Peyer's patch (tissue), 4 donors: ENCODE data around the gene LONP2. TPM values are rescaled to one million over a fixed set of nuclear protein-coding genes. Genes with fewer than 3 reads are reported as not detected.
"Not testable (repeated sequence)": the region's sequence is repeated elsewhere in the genome, so short reads cannot be mapped to it uniquely, and the experiment has no call there.

Source experiments
- DNase-seq, 3 donors: peaks; one replicate each; pipeline ENCODE4 v3.0.0-alpha.2; 2017 to 2019
- H3K27ac ChIP-seq, 4 donors: fragments of 200-600 bp; sonication (generic); one replicate each; pipeline ENCODE4 v1.5.1; 2016 to 2019
- H3K27me3 ChIP-seq, 2 donors: fragments of 200-600 bp; sonication (generic); one replicate each; pipeline ENCODE4 v1.5.1; 2019
- H3K36me3 ChIP-seq, 3 donors: fragments of 200-600 bp; sonication (generic); one replicate each; pipeline ENCODE4 v1.5.1; 2016 to 2019
- H3K4me1 ChIP-seq, 4 donors: fragments of 200-600 bp; sonication (generic); one replicate each; pipeline ENCODE4 v1.5.1; 2016 to 2019
- H3K4me3 ChIP-seq, 4 donors: fragments of 200-600 bp; sonication (generic); 1 replicate in 3 of 4; 2 replicates in 1 of 4; pipeline ENCODE4 v1.5.1; 2016 to 2019; ENCODE audit warnings: mild to moderate bottlenecking in 1 of 4
- H3K9me3 ChIP-seq, 4 donors: fragments of 200-600 bp; sonication (generic); one replicate each; pipeline ENCODE4 v1.5.1; 2016 to 2019; ENCODE audit warnings: mild to moderate bottlenecking in 1 of 4
- POLR2A ChIP-seq, 2 donors: fragments of 450-650 bp; IDR thresholded peaks; one replicate each; pipeline ENCODE4 v1.5.1; 2017; ENCODE audit warnings: antibody characterized with exemption in 2 of 2, mild to moderate bottlenecking in 2 of 2, moderate library complexity in 2 of 2
- total RNA-seq, 4 donors: library from RNA; depleted of rRNA; stranded (reverse); fragments of >200 nt; gene quantifications; one replicate each; pipeline ENCODE4 v1.1.0, GENCODE V29; 2016
- TF ChIP-seq, protein P1 (sequence below), 6 experiments: fragments of 450-650 bp in 4 of 6; fragments of 200-600 bp in 2 of 6; sonication (generic) in 1 of 6; IDR thresholded peaks; one replicate each; pipeline ENCODE4 v1.5.1; 2017 to 2019; ENCODE audit warnings: antibody characterized with exemption in 6 of 6, mild to moderate bottlenecking in 3 of 6, moderate library complexity in 1 of 6

LONP2 gene
- total RNA-seq, 4 donors from 2014 or later: 56.7 to 104 (median 70.7) TPM

DNA sequence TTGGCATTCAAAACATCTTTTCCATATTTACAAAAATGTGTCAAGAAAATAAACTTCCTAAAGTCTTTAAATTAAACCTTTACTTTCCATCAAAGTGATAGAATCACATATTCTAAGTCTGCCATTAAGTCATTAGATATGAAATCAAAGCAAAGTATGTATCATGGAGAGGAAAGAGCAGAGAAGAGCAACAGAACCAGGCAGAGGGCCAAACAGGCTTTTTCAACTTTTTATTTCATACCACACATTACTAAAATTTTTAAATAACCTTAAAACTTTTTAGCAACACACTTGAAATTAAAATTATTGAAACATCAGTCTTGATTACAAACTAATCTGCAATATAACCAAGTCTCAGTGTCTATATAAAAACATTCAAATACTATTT is 127.3 kb downstream of the LONP2 start:
- Histone ChIP-seq H3K4me3 (no peak overlapping the region), H3K36me3 (no peaks in the 10 kb centered on the region), H3K27ac (no peak overlapping the region), H3K27me3 (no peaks in the 10 kb centered on the region), H3K4me1 (peaks cover 0 to 30% (median 4%) of the 10 kb centered on the region in 4 donors), H3K9me3 (no peaks in the 10 kb centered on the region)
- no peak for DNase-seq
- TF ChIP-seq POLR2A (IDR thresholded peaks at IDR 0.05): no peak
- TF ChIP-seq, protein P1, sequence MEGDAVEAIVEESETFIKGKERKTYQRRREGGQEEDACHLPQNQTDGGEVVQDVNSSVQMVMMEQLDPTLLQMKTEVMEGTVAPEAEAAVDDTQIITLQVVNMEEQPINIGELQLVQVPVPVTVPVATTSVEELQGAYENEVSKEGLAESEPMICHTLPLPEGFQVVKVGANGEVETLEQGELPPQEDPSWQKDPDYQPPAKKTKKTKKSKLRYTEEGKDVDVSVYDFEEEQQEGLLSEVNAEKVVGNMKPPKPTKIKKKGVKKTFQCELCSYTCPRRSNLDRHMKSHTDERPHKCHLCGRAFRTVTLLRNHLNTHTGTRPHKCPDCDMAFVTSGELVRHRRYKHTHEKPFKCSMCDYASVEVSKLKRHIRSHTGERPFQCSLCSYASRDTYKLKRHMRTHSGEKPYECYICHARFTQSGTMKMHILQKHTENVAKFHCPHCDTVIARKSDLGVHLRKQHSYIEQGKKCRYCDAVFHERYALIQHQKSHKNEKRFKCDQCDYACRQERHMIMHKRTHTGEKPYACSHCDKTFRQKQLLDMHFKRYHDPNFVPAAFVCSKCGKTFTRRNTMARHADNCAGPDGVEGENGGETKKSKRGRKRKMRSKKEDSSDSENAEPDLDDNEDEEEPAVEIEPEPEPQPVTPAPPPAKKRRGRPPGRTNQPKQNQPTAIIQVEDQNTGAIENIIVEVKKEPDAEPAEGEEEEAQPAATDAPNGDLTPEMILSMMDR (IDR thresholded peaks at IDR 0.05): no peak

DNA sequence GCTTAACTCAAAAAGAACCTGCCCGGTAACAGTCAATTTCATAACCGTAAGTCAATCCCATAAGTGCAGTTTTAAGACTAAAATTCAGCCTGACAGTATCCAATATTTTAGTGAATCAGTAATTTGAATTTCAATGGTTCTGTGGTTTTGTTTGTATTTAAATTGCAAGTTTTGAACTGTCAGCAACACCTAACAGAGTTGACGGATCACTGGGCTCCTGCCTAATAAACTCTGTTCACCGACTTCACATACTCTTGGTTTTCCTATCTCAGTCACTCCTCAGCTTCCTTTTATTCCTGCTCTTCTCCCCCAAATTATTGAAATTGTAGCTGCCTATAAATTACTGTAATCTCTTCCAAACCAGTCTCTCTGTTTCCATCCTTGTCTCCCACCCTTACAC is 128.6 kb downstream of the LONP2 start:
- Histone ChIP-seq H3K36me3 (no peaks in the 10 kb centered on the region), H3K27me3 (no peaks in the 10 kb centered on the region), H3K4me1 (peaks cover 0 to 18% (median 0%) of the 10 kb centered on the region in 4 donors), H3K27ac (no peak overlapping the region), H3K9me3 (no peaks in the 10 kb centered on the region), H3K4me3 (no peak overlapping the region)
- TF ChIP-seq POLR2A (IDR thresholded peaks at IDR 0.05): no peak
- TF ChIP-seq, protein P1 (IDR thresholded peaks at IDR 0.05): no peak
- DNase-seq: no peak

GRCh38 chr16:48373258-48374029 is 129.3 kb downstream of the LONP2 start:
- Histone ChIP-seq H3K4me3 (no peak overlapping the region), H3K27ac (no peak overlapping the region), H3K9me3 (no peaks in the 10 kb centered on the region), H3K36me3 (no peaks in the 10 kb centered on the region), H3K27me3 (no peaks in the 10 kb centered on the region), H3K4me1 (peaks cover 0 to 24% (median 0%) of the 10 kb centered on the region in 4 donors)
- DNase-seq: no peak
- TF ChIP-seq POLR2A (IDR thresholded peaks at IDR 0.05): no peak

- Histone ChIP-seq H3K27ac (no peak overlapping the region), H3K4me1 (peaks cover 0 to 32% (median 0%) of the 10 kb centered on the region in 4 donors), H3K36me3 (no peaks in the 10 kb centered on the region), H3K27me3 (no peaks in the 10 kb centered on the region), H3K9me3 (no peaks in the 10 kb centered on the region), H3K4me3 (no peak overlapping the region)
- TF ChIP-seq, protein P1 (IDR thresholded peaks at IDR 0.05): no peak
- TF ChIP-seq POLR2A (IDR thresholded peaks at IDR 0.05): no peak
- no peak for DNase-seq
These were observed 130.2 kb downstream of the LONP2 start for GRCh38 chr16:48374255-48374654.

GRCh38 chr16:48377301-48377700 is 133.2 kb downstream of the LONP2 start:
- H3K4me1 ChIP-seq: peaks cover 0 to 51% (median 0%) of the 10 kb centered on the region in 4 donors
- not testable (repeated sequence) for DNase-seq, H3K27me3 ChIP-seq, H3K36me3 ChIP-seq, H3K4me3 ChIP-seq, H3K27ac ChIP-seq, H3K9me3 ChIP-seq

DNA sequence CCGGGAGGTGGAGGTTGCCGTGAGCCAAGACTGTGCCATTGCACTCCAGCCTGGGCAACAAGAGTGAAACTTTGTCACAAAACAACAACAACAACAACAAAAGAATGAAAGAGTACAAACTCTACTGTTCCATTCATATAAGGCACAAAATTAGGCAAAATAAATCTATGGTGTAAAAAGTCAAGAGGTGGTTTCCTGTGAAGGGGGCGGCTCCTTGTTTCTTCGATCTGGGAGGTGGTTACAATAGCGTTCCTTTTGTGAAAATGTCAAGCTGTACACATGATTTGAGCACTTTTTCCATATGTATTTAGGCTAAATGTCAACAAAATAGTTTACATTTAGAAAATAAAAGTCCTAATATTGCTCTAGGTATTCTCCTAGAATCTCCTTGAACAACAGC is 134.2 kb downstream of the LONP2 start:
- Histone ChIP-seq H3K27me3 (no peaks in the 10 kb centered on the region), H3K9me3 (no peaks in the 10 kb centered on the region), H3K4me3 (no peak overlapping the region), H3K36me3 (no peaks in the 10 kb centered on the region), H3K27ac (no peak overlapping the region), H3K4me1 (peaks cover 0 to 61% (median 4%) of the 10 kb centered on the region in 4 donors)
- no peak for TF ChIP-seq POLR2A (IDR thresholded peaks at IDR 0.05)
- TF ChIP-seq, protein P1 (IDR thresholded peaks at IDR 0.05): no peak
- DNase-seq: no peak
